Putamen (tissue), 1 donor: Measurements from ENCODE around the gene GALNT13.

Source experiments
- DNase-seq: peaks from one replicate; pipeline ENCODE4 v3.0.0-alpha.2; 2016; ENCODE audit warnings: low spot score

GALNT13 gene

DNA sequence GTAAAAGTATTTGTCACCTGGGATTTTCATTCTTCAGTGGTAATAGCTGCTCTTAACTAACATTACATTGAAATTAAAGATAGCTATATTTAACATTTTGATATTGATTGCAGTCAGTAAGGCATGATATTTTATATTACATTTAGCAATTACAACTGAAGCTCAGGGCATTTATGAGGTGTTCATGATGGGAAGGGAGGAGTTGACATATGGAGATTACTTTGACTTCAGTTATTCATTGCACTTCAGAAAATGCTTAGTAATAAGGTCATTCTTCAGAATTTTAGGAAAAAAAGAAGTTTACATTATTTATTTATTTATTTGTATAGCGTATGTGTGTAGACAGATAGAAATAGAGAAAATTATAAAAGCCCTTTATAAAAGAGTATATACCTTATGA is 352.0 kb downstream of the GALNT13 start:
- DNase-seq = no peak

DNA sequence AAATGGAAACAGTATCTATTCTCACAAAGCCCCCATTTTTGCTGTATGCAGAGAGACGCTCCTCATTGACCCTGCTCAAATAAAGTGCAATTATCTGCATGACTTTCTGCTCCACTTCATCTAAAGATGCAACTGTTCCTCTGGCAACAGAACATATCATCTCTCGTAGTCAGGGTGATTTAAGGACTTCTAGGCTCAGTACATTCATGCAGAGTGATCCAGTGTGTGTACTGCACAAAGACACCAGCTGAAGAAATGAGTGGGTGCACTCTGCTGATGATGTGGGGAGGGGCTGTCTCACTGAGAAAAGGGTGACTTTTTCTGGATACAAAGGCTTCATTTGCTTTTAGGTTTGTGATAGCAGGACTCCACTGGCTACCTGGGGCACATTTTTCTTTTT is 355.2 kb downstream of the GALNT13 start:
- DNase-seq = peak; percentile 18

DNA sequence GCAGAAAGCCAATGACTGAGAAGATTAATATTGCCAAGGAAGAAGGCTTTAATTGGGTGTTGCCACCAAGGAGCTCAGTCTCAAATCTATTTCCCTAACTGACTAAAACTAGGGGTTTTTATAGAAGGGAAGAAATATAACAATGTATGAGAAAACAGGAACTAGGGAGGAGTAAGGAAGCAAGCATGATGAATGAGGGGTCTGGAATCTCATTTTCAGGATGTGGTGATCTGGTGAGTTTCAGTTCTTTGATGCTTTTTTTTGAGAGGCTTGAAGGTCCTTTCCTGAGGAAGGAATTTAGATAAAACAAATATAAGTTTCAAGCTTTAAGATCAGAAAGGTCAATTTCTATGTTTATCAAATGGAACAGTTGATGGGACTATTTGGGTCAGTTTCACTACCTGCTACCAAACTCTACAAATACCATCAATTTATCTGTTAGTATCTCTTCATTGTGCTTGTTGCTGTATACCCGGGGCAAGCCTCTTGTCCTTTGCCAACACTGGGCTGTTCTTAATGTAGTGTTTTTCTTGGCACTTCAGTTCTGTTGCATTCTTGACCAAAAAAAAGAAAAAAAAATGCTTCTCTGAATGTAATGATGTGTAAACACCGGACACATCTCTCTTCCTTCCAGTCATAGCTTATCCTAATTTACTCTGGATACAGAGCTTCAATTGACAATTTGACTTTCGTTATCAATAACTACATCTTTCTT is 357.0 kb downstream of the GALNT13 start:
- DNase-seq = no peak

DNA sequence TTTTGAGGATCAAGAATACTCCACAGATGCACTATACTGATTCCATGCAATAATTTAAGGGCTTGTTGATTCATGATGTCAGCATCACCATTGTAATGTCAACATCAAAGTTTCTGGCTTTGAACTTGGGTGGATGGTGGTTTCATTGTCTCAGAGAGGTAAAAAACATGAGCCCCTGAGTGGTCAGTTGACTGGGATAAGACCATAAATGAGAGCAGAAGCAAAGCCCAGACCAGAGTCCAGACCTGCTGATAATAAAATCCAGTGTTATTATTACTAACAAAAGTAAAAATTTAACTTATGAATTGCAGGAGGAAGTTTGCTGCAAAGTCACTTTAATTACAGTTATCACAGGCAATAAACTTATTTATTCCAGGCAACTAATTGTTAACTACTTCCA is 358.2 kb downstream of the GALNT13 start:
- DNase-seq = no peak

DNA sequence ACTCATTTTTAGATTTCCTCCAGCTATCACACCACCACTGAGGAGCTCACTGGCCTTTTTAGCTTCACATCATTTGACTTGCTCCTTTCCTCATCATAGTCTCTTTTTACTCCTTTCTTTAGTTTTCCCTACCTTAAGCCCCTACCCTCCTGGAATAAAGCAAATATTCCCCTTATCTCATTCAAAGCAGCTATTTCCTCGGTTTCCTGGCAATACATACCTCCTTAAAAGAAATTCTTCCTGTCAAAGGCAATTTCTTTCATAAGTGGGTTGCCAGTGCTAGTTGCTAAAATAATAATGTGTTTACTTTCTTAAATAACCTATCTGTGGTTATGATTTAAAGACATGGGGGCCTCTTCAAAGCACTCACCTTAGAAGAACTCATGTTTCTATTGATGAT is 359.3 kb downstream of the GALNT13 start:
- no peak for DNase-seq

DNA sequence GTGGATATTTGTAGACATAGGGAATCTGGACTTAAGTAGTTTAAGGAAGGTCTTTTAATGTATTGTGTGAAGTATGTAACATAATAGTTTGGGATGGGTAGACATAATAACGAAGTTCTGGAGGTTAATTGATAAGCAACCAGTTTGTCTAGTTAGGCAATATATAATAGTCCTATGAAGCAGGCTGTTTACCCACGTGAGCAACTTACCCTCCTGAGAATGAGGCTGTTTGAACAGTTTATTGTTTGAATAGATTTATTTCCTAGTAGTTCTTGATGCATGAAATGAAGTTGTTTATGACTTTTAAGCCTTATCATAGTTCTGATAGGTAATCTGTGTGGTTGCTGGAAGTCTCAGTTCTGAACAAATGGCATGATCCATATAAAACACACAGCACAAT is 361.5 kb downstream of the GALNT13 start:
- DNase-seq = no peak

DNA sequence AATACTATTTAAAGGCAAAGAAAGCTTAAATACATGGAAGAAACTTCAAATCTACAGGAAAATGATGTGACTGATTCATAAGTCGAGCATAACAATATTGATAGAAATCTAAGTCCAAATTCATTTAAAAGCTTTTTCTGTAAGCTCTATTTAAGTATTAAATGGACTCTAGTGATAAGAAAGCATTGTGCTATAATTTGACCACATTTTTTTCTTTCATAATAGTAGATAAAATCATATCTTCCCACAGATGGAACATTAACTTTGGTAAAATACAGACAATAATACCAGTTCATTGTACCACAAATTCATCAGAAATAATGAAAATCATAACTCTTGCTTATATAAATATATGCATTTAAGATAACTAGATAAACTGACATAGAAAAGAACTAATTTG is 366.5 kb downstream of the GALNT13 start:
- no peak for DNase-seq

DNA sequence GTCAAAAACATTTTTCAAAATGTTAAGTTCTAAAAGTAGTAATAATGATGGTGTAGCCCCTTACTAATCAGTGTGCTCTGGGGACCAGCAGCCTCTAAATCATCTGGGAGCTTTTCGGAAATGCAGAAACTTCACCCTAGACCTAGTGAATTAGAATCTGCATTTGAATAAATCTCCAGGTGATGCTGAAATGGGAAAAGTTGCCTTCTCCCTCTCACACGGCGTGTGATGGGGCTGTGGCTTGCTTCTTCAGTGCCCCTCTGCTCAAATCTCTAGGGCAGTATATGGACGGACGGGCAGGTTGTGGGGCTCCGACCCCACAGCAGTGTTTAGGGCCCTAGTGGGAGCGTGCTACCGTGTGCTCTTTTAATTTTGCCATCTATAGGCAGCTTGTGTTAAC is 368.6 kb downstream of the GALNT13 start:
- DNase-seq = no peak

DNA sequence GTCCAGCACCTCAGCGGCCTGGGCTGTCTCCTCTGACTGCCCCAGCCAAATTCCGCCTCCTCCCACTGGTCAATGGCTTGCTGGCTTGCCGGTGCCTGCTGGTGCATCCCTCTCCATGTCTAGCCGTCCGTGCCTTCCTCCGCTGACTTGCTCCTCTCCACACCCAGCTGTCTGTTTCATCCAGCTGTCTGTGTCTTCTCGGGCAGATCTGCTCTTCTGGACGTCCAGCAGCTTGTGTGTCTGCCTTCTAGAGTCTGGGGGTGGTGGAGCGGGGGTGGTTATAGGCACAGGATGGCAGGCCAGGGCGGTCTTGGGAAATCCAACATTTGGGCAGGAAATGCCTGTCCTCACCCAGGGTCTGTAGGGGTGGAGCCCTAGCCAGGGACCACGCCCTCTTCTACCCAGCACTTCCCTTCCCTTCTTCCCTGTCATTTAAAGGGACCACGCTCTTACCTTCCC is 369.2 kb downstream of the GALNT13 start:
- no peak for DNase-seq

DNA sequence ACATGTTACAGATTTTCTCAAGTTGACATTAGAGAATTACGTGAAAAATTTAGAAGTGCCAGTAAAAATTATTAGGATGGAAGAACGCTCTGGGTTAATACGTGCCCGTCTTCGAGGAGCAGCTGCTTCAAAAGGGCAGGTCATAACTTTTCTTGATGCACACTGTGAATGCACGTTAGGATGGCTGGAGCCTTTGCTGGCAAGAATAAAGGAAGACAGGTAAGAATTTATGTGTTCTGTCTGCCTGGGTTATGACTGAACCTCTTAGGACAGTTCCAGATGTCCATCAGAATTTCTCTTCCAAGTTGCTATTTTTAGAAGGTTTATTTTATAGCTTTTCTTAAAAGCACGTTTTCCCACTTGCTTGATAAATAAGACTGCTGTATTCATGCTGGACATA is 371.0 kb downstream of the GALNT13 start:
- no peak for DNase-seq

DNA sequence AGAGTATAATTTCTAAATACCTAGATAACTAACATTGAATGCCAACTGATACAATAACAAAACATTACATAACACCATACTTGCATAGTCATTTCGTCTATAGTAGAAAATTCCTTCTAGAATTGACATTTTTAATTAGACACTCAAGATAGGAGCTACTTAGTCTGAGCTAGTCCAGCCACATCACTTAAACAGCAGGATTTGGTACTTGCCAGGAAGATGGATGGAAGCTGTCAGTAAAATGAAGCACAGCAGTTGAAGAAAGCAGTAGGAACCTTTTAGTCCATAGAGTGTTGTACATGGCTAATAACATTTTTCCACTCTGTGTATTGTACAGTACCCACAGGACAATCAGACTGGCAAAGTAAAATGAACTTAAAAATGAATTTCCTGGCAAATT is 372.0 kb downstream of the GALNT13 start:
- DNase-seq = no peak

DNA sequence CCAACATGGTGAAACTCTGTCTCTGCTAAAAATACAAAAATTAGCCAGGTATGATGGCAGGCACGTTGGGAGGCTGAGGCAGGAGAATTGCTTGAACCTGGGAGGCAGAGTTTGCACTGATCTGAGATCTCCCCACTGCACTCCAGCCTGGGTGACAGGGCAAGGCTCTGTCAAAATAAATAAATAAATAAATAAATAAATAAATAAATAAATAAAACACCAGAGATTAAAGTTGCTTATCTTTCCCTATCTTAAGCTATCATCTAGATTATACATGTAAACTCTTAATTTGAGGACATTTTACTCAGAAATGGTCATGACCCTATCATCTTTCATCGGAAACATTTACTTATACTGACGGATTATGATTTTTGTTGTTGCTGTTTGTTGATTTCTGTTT is 373.2 kb downstream of the GALNT13 start:
- no peak for DNase-seq

DNA sequence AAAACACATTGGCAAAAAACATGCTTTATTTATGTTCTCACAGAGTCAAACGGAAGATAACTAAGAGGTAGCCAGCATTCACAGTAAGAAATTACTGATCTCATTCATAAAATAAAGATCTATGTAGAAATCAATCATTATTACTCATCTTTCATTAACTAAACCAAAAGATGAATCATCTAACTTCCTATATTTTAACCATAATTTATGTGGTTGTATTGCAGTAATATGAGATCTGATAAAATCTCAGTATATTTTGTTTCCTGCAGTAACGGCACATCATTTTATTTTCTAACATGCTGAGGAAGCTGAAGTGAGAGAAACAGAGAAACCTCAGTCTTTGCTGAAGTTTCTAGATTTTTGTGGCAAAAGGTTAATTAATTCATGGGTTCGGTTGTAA is 375.8 kb downstream of the GALNT13 start:
- DNase-seq = no peak

DNA sequence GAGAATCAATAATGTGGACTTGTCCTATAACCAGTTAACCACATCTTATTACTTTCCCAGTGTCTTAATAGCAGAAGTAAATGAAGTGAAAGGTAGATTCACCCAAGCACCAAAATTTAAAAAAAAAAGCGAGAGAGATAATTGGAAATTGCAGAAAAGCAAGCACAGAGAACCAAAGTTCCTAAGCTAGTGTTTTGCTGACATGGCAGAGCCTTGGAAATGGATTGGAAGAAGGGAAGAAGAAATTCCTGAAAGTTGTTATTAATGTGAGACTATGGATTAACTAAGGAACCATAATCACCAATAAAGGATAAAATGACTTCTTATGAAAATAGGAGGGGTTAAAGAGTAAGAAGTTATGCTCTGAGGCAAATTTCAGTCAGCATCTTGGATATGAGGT is 384.4 kb downstream of the GALNT13 start:
- DNase-seq = no peak

DNA sequence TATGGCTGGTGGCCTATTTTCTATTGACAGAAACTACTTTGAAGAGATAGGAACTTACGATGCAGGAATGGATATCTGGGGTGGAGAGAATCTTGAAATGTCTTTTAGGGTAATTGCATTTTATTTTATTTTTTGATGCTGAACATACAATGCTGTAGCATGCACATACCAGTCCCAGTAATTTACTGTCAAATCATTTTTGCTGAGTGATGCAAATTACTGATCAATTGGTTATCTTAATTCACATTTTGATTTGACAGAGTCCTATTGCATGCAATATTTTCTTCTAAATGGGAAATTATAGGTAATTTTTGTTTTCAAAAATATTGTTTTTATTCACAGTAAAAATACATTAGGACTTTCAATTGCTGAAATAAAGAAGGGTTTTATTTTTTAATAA is 387.3 kb downstream of the GALNT13 start:
- no peak for DNase-seq

DNA sequence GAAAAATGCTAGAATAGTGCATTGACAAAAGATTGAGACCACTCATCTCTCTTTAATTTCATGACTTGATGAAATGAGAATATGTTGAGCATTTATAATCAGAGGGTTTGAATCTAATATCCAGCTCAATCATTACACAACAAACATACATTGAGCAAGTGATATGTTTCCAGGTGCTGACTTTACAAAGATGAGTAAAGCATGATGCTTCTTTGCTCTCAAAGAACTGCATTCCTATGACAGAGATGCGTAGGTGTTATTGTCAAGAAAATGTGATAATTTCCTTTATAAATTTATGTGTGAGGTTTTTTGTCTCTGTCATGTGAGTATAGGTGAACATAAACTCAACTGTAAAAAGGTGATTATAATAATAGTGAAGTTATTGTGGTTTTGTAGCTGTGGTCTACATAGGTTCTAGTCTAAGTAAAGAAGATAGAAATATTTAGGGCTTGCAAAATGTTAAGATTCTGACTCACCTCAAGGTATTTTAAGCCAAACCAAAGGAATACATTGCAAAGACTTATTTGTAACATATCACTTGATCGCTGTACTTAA is 389.8 kb downstream of the GALNT13 start:
- DNase-seq = no peak

DNA sequence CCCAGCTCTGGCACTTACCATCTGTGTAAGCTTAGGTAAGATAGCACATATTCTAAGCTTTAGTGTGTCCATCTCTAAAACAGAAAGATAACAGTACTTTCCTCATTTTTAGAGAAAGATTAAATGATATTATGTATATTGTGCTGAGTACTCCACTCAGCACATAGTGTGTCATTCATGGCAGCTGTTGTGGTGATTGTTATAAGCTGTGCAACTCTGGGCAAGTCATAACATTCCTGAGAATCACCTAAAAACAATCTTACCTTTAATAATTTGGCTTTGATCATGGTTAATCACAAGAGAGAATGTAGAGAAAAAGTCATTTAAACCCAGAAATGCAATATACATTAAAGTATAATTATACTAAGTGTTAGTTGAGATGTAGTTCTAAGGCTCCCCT is 391.5 kb downstream of the GALNT13 start:
- DNase-seq = no peak

DNA sequence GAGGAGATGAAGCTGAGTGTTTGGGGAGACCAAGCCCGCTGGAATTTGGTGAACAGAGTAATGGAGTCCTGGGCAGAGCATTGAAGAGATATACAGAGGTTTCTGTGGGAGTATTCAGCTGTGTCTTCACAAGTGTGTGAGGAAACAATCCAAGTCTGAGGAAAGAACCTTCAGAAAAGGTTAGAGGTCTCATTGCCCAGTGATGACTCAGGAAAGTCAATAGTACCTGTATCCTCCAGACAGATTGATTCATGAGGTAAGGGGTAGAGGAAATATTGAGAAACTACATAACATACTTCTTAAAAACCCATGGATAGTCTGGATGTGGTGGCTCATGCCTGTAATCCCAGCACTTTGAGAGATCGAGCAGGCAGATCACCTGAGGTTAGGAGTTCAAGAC is 392.3 kb downstream of the GALNT13 start:
- DNase-seq = no peak

DNA sequence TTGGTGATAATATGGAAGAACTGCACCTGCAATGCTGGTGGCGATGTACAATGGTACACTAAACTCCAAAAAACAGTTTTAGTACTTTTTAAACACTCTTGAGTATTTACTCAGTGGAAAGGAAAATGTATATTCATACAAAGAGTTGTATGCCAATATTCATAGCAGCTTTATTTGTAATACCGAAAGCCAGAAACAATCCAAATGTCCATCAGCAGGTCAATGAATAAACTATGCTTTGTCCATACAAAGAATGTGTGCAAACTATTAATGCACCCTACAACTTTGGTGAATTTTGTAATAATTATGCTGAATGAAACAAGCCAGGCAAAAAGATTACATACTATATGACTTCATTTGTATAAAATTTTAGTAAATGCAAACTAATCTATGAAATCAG is 396.3 kb downstream of the GALNT13 start:
- DNase-seq = no peak

DNA sequence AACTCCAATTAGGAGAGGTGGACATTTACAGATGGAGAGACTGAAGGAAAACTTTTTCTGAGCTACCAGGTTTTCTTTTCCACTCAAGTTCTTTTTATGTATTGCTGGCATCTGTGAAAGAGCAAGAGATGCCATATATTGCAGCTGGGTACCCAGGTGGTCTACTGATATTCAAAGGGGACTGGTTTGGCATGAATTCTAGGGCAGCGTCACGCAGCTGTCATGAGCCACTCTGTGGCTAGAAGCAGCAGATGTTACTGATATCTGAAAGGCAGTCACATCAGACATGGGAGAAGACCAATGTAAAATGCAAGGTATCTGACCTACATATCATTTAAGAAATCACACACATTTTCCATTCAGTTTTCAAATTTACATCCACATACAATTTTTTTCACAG is 408.8 kb downstream of the GALNT13 start:
- DNase-seq = no peak

DNA sequence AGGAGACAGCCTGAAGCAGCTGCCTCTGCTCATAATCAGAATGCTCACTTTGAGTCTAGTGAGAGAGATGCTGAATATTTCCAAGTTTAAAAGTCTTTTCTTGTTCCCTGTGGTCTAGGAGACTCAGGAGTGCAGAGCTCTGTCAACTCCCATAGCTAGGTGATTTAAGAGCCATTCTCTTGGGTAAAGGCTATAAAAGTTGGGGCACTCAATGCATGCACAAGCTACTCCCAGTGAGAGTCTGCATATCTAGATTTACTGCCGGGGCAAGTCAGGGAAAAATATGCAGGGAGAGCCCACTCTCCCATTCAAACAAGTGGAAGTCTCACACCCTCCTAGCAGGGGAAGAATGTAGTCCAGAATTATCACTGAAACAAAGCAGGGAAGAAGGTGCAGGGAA is 418.1 kb downstream of the GALNT13 start:
- no peak for DNase-seq

DNA sequence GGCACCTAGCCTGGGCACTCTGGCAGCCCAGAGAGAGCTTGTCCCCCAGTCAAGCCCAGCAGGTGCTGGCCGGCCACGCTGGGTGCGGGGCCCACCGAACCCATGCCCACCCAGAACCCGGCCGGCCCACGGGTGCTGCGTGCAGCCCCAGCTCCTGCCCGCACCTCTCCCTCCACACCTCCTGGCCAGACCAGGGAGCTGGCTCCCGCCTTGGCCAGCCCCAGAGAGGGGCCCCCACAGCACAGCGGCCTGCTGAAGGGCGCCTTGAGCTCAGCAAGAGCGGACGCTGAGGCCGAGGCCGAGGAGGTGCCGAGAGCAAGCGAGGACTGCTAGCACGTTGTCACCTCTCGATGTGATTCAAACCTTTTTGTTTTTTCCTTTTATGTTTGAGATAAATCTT is 419.8 kb downstream of the GALNT13 start:
- DNase-seq = no peak

DNA sequence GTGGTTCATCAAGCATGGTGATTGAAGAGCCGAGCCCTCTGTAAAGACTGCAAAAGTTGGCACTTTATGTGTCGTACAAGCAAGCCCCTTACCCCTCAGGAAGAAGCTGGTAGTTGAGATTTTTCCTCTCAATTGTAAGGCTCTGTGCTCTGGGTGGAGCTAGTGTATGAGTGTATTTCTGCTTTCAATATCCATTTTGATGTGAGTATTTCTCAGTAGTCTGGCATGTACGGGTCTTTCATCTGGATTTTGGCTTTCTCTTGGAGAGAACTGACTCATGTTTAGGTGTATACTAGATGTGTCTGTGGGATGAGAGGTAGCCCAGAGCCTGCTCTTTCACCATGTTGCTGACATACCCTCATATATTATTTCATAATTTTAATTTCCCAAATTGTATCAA is 420.2 kb downstream of the GALNT13 start:
- no peak for DNase-seq

DNA sequence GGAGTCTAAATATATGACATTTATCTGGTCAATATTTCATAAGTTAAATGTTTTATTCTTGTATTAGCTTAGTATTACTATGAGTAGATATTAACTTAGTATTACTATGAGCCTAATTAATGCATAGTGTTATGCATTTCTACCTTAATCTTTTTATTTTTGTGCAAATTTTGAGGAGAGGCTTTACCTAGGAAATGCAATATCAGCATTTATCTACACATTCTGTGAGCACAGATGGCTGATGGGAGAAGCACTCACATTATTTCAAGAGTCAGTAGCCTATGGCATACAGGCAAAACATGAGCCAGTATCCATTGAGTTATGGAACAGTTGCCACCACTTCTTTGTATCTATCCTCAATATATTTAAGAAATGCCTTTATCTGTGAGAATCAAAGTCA is 422.1 kb downstream of the GALNT13 start:
- DNase-seq = no peak
